Calu3 (cell line): ENCODE measurements around the gene AHI1. TPM values are rescaled to one million over a fixed set of nuclear protein-coding genes. Genes with fewer than 3 reads are reported as not detected.

Source experiments
- BruUV-seq: library from RNA; stranded (reverse); fragments of 400-500 nt; replicated peaks from 2 replicates; lab custom pipeline; 2021; lab: Mats Ljungman, UMichigan
- CTCF ChIA-PET: fragments of 300-600 bp; sonication (Branson Sonifier 250); formaldehyde crosslinking; loops from one replicate; lab custom pipeline; 2022; ENCODE audit warnings: antibody characterized with exemption; lab: Charles Lee
- DNase-seq: peaks from one replicate; pipeline ENCODE4 v3.0.0; 2022
- H3K27ac Mint-ChIP-seq: one replicate; pipeline ENCODE4 v1.8.0; 2022; ENCODE audit warnings: mixed read lengths; ENCODE audit not compliant: unreplicated experiment
- H3K27me3 Mint-ChIP-seq: one replicate; pipeline ENCODE4 v1.8.0; 2022; ENCODE audit warnings: mixed read lengths; ENCODE audit not compliant: unreplicated experiment
- H3K36me3 Mint-ChIP-seq: one replicate; pipeline ENCODE4 v1.8.0; 2022; ENCODE audit warnings: mild to moderate bottlenecking, moderate library complexity, mixed read lengths; ENCODE audit not compliant: insufficient read depth, unreplicated experiment
- H3K4me1 Mint-ChIP-seq: one replicate; pipeline ENCODE4 v1.8.0; 2022; ENCODE audit warnings: mild to moderate bottlenecking, low read depth, mixed read lengths; ENCODE audit not compliant: unreplicated experiment
- H3K4me3 Mint-ChIP-seq: one replicate; pipeline ENCODE4 v1.8.0; 2022; ENCODE audit warnings: mild to moderate bottlenecking, low read depth, moderate library complexity, mixed read lengths; ENCODE audit not compliant: unreplicated experiment
- H3K9me3 Mint-ChIP-seq: one replicate; pipeline ENCODE4 v1.8.0; 2022; ENCODE audit warnings: low read depth, mixed read lengths; ENCODE audit not compliant: unreplicated experiment
- intact Hi-C: fragments of 100-400 bp; cut with micrococcal nuclease; formaldehyde crosslinking; loops from one replicate; pipeline ENCODE4 v1.10.0; 2022; ENCODE audit not compliant: unreplicated experiment
- total RNA-seq: library from RNA; stranded (reverse); gene quantifications from 2 replicates; pipeline ENCODE4 v1.2.3, GENCODE V29; 2022
- TF ChIP-seq, protein P1 (sequence below): fragments of 200-600 bp; IDR thresholded peaks from one replicate; pipeline ENCODE4 v1.8.0; 2022; ENCODE audit warnings: antibody characterized with exemption; ENCODE audit not compliant: unreplicated experiment

AHI1 gene
- total RNA-seq, 1 experiment from 2014 or later, result 18.0 TPM

DNA sequence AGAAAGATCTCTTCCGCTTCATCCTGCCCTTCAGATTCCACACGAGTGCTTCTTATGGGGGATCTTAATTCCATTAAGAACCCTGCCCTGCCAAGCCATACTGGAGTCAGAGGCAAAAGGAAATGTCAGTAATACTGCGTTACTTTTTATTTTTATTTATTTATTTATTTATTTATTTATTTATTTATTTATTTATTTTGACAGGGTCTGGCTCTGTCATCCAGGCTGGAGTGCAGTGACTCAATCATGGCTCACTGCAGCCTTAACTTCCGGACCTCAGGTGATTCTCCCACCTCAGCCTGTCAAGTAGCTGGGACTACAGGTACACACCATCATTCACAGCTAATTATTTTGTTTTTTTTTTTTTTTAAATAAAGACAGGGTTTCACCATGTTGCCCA lies 236.9 kb downstream of the AHI1 start:
- TF ChIP-seq, protein P1, sequence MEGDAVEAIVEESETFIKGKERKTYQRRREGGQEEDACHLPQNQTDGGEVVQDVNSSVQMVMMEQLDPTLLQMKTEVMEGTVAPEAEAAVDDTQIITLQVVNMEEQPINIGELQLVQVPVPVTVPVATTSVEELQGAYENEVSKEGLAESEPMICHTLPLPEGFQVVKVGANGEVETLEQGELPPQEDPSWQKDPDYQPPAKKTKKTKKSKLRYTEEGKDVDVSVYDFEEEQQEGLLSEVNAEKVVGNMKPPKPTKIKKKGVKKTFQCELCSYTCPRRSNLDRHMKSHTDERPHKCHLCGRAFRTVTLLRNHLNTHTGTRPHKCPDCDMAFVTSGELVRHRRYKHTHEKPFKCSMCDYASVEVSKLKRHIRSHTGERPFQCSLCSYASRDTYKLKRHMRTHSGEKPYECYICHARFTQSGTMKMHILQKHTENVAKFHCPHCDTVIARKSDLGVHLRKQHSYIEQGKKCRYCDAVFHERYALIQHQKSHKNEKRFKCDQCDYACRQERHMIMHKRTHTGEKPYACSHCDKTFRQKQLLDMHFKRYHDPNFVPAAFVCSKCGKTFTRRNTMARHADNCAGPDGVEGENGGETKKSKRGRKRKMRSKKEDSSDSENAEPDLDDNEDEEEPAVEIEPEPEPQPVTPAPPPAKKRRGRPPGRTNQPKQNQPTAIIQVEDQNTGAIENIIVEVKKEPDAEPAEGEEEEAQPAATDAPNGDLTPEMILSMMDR, result no peak
- intact Hi-C loops, result no loop called here
- Mint-ChIP-seq H3K4me1 (peaks cover 10% of the 10 kb centered on the region), H3K4me3 (no peak overlapping the region), H3K36me3 (no peaks in the 10 kb centered on the region), H3K9me3 (no peaks in the 10 kb centered on the region), H3K27ac (no peak overlapping the region), H3K27me3 (peaks cover 23% of the 10 kb centered on the region)
- no peak for DNase-seq
- BruUV-seq, result no TSS peak
- CTCF ChIA-PET, result no interaction called here

DNA sequence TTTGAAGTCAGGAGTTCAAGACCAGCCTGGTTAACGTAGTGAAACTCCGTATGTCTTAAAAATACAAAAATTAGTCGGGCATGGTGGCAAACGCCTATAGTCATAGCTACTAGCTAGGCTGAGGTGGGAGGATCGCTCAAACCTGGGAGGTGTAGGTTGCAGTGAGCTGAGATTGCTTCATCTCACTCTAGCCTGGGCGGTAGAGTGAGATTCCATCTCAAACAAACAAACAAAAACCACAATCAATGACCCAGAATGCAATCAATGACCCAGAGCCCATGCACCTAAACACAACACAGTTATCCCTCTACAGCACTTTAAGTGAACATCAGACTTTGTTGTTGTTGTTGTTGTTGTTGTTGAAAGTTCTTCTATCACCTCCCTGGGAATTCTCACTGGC lies 238.6 kb downstream of the AHI1 start:
- TF ChIP-seq, protein P1, result no peak
- CTCF ChIA-PET, result no interaction called here
- Mint-ChIP-seq H3K27ac (no peak overlapping the region), H3K36me3 (no peaks in the 10 kb centered on the region), H3K4me3 (no peak overlapping the region), H3K9me3 (no peaks in the 10 kb centered on the region), H3K27me3 (peaks cover 36% of the 10 kb centered on the region), H3K4me1 (peaks cover 10% of the 10 kb centered on the region)
- peak; percentile 26 for DNase-seq
- BruUV-seq, result no TSS peak
- intact Hi-C loops, result no loop called here

DNA sequence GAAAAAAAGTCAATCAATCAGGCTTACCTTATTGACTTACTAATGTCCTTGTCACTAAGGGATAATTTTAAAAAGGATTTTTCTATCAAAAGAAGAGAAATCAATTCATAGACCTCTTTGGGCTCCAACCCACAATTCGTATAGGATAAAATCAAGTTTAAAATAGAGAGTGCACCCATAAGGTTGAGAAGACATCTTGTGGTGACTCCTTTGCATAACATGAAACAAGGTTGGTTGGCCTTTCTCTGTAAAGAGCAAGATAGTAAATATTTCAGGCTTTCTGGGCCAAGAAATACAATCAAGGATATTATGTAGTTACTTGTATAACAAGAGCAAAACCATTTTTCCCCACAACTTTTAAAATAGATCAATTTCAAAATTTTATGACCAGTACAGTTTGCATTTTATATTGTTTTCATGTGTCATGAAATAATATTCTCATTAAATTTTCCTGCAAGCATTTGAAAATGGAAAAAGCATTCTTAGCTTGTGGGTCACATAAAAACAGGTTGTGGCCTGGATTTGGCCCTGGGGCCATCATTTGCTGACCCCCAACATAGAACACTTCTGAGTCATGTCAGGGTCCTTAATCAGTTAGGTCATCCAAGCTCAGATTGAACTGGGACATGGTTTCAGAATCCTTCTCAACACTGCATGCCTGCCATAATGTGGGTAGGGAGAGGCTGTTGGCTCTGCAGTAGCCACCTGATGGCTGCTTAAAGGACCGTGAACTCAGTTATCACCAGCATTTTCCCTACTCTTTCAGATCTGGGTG lies 239.7 kb downstream of the AHI1 start:
- DNase-seq, result no peak
- BruUV-seq, result no TSS peak
- CTCF ChIA-PET, result no interaction called here
- H3K27ac Mint-ChIP-seq, result no peak overlapping the region
- H3K9me3 Mint-ChIP-seq, result no peaks in the 10 kb centered on the region
- no peaks in the 10 kb centered on the region for H3K36me3 Mint-ChIP-seq
- TF ChIP-seq, protein P1, result no peak
- H3K4me3 Mint-ChIP-seq, result no peak overlapping the region
- H3K27me3 Mint-ChIP-seq, result peaks cover 46% of the 10 kb centered on the region
- intact Hi-C loops, result no loop called here
- peaks cover 10% of the 10 kb centered on the region for H3K4me1 Mint-ChIP-seq

DNA sequence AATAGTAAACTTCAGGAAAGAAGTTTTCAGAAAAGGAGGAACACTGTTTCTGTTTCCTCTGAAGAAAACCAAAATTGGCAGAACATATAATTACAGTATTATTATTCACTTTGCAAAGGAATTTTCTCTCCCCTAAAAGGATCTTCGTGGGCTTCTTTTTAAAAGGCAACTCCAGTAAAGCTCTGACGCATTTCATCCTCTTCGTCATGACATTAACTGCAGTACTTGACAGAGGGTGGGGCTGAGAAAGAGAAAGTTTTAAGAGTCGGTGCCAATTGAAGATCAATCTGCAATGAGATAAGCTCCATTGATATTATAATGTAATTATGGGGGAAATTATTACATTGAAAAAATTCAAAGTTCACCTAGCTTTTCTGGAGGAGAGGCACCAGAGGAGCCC lies 240.7 kb downstream of the AHI1 start:
- Mint-ChIP-seq H3K36me3 (no peaks in the 10 kb centered on the region), H3K9me3 (no peaks in the 10 kb centered on the region), H3K4me3 (no peak overlapping the region), H3K27ac (no peak overlapping the region), H3K4me1 (peaks cover 10% of the 10 kb centered on the region), H3K27me3 (peaks cover 49% of the 10 kb centered on the region)
- intact Hi-C loops, result no loop called here
- no TSS peak for BruUV-seq
- TF ChIP-seq, protein P1, result no peak
- no peak for DNase-seq
- CTCF ChIA-PET, result interaction anchor here (0.7 kb wide), 1 partner anchor 176 kb away, joined by 4 read pairs; no protein-coding TSS in a partner anchor
